AG04449 (cell line): ENCODE data around the gene ADAMTS14.

Source experiments
- CTCF ChIA-PET: fragments of 350-600 bp; formaldehyde crosslinking; extraction: SDS; loops from one replicate; lab custom pipeline; 2021; ENCODE audit warnings: antibody characterized with exemption; lab: Yijun Ruan, JAX
- POLR2A ChIA-PET: fragments of 400-600, 350-600 bp; formaldehyde crosslinking; extraction: SDS; loops from one replicate; lab custom pipeline; 2020; ENCODE audit warnings: antibody characterized with exemption, inconsistent platforms; lab: Yijun Ruan, JAX
- DNase-seq: peaks from one replicate; pipeline ENCODE4 v3.0.0-alpha.2; 2010; ENCODE audit warnings: low read depth, low spot score
- H3K4me3 ChIP-seq: 2 replicates; pipeline ENCODE4 v1.5.1; 2011; ENCODE audit warnings: low read depth, mild to moderate bottlenecking, control low read depth, low read length
- TF ChIP-seq, protein P1 (sequence below): IDR thresholded peaks from one replicate; pipeline ENCODE4 v1.5.1; 2011; ENCODE audit warnings: mild to moderate bottlenecking, moderate library complexity, low read length, control low read depth, inconsistent platforms; ENCODE audit not compliant: insufficient read depth; ENCODE audit errors: missing control alignments

ADAMTS14 gene

GRCh38 chr10:70702190-70702763 lies 30.0 kb downstream of the ADAMTS14 start:
- no peak overlapping the region for H3K4me3 ChIP-seq
- ChIA-PET POLR2A (no interaction called here), CTCF (interaction anchor here (1.4 to 1.5 kb wide), 2 partner anchors 13 to 241 kb away, joined by 3 read pairs; no protein-coding TSS in a partner anchor)
- DNase-seq = no peak
- TF ChIP-seq, protein P1, sequence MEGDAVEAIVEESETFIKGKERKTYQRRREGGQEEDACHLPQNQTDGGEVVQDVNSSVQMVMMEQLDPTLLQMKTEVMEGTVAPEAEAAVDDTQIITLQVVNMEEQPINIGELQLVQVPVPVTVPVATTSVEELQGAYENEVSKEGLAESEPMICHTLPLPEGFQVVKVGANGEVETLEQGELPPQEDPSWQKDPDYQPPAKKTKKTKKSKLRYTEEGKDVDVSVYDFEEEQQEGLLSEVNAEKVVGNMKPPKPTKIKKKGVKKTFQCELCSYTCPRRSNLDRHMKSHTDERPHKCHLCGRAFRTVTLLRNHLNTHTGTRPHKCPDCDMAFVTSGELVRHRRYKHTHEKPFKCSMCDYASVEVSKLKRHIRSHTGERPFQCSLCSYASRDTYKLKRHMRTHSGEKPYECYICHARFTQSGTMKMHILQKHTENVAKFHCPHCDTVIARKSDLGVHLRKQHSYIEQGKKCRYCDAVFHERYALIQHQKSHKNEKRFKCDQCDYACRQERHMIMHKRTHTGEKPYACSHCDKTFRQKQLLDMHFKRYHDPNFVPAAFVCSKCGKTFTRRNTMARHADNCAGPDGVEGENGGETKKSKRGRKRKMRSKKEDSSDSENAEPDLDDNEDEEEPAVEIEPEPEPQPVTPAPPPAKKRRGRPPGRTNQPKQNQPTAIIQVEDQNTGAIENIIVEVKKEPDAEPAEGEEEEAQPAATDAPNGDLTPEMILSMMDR = no peak

- ChIA-PET CTCF (interaction anchor here (0.8 kb wide), 1 partner anchor 154 kb away, joined by 3 read pairs; no protein-coding TSS in a partner anchor), POLR2A (no interaction called here)
- DNase-seq = no peak
- TF ChIP-seq, protein P1 = no peak
- H3K4me3 ChIP-seq = no peak overlapping the region
Measured at GRCh38 chr10:70704211-70704610, 31.9 kb downstream of the ADAMTS14 start.

- TF ChIP-seq, protein P1 = no peak
- no peak for DNase-seq
- H3K4me3 ChIP-seq = no peak overlapping the region
- ChIA-PET POLR2A (no interaction called here), CTCF (no interaction called here)
Measured at GRCh38 chr10:70705121-70705861, 33.0 kb downstream of the ADAMTS14 start.

DNA sequence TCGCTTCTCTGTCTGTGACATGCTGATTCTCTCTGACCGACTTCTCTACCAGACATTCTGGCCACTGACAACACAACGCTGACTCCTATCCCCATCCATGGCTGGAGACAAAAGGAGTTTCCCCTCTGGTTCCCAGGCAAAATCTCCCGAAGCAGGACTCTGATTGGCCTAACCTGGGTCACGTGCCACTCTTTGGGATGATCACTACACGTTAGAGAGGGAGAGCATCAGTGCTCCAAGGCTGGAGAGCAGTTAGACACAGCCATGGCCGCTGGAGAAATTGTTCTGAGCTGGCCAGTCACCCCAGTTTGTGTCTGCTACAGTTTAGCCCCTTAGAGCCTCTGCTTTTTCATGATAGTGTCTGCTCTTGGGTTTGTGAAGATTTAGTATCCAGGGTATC lies 38.9 kb downstream of the ADAMTS14 start:
- no peak for DNase-seq
- TF ChIP-seq, protein P1 = no peak
- ChIA-PET POLR2A (no interaction called here), CTCF (no interaction called here)
- H3K4me3 ChIP-seq = no peak overlapping the region

DNA sequence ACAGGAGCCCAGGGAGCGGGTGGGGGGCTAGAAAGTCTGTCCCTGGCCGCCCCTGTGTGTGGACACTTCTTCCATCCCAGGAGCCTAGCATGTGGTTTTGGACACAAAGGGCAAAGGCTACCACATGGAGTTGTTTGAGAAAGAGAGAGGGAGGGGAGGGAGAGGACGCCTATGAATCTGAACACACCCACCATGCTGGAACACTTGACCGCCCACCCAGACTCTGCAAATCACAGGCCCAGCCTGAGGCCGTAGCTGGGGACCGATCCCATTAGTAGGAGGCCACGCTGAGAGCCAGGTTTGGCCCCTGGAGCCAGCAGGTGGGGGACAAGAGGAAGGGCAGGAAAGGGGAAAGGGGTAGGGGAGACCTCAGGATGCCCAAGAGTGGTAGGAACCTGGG lies 39.6 kb downstream of the ADAMTS14 start:
- H3K4me3 ChIP-seq = no peak overlapping the region
- ChIA-PET CTCF (no interaction called here), POLR2A (no interaction called here)
- DNase-seq = no peak
- TF ChIP-seq, protein P1 = no peak

DNA sequence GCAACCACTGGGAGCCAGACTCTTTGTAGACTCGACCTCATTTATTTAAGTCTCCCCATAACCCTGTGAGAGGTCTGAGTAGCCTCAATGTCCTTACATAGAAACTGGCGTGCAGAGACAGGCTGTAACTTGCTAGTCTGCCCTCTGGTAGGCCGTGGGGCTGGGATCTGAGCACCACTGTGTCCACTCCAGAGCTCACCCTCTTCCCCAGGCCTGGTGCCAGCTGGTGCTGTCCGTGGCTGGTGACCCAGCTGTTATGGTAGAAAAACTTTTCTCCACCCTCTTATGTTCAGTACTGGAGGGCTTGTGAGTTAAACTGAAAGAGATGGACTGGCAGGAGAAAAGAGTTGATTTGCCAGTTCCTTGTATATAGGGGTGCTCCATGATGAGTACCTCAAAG lies 41.9 kb downstream of the ADAMTS14 start:
- DNase-seq = no peak
- ChIA-PET CTCF (no interaction called here), POLR2A (no interaction called here)
- no peak overlapping the region for H3K4me3 ChIP-seq
- TF ChIP-seq, protein P1 = no peak
